Occipital lobe (tissue), 3 donors: Measurements from ENCODE around the gene SAA1. TPM values are rescaled to one million over a fixed set of nuclear protein-coding genes. Genes with fewer than 3 reads are reported as not detected.

Experiments used
- DNase-seq: peaks from one replicate; lab custom pipeline; 2025; lab: John Stamatoyannopoulos, UW
- small RNA-seq: library from RNA; depleted of rRNA; stranded (forward); fragments of <200 nt; gene quantifications from one replicate; pipeline ENCODE3, GENCODE V24; 2014
- total RNA-seq: library from RNA; depleted of rRNA; stranded (reverse); fragments of >200 nt; gene quantifications from one replicate; pipeline ENCODE4 v1.2.3, GENCODE V29; 2014

Gene SAA1
- total RNA-seq, 1 donor from 2014 or later: not detected

DNA sequence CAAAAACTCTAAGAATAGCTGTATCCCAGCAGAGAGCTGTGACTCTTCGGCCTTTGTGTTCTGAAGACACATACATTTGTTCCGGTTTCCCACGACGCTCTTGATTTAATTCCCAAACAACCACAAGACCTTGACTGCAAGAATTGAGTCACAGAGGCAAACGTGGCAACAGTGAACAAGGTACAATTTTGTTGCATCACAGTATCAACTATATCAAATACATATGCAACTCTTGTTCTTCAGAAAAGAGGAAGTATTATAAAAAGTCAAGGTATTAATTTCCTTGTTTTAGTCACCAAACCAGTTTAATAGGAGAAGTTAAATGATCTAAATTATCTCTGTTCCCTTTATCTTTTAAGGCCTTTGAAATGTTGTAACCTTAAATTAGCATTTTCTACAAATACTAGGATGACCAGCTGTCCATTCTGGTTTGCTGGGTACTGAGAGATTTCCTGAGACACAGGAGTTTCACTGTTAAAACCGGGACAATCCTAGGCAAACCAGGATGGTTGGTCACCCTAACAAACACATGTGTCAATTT lies 44.8 kb downstream of the SAA1 start:
- no peak for DNase-seq

DNA sequence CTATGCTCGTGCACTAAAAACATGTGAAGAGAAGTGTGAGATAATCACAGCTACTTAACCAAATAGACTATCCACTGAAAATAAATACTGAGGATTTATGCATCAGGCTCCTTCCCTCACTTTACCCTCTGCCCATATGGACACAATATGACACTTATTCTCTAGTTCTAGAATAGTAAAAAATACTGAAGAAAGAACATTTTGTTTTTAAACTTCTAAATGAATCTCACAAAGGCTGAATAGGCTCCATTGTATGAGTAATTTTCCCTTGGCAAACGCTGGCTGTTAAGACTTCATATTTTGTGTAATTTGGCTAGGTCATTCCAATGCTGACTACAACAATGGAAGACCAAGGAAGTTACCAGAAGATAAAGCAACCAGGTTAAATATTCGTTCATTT lies 45.9 kb downstream of the SAA1 start:
- DNase-seq: no peak

DNA sequence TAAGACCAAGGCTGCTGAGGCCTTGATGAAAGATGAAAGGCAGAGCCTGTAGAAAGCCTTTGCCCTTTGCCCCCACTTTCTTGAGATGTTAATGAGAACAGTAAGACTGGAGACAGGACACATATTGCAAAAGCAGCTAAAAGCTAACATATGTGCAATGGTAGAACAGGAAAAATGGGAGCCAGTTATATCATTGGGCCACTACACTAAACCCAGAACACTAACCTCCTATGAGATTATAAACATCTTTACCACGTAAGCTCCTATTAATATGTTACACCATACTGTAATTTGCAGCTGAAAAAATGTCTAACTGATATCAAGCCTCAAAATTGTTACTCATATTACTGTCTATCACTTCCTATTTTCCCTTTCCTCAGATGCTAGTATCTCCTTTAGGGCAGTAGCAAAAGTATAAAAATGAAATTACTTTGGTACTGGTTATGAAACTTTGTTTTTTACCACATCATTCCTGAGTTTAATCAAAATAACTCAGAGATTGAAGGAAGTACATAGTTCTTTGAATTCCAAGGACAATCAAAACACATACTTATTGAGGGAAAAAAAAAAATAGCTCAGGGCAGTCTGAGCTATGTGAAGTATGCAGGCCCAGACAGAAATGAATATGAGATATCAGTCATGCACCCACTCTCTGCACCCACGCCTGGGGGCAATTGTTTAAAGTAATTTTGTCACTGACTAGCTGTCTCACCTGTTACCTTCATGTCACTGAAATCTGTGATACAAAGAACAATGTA lies 46.8 kb downstream of the SAA1 start:
- no peak for DNase-seq

DNA sequence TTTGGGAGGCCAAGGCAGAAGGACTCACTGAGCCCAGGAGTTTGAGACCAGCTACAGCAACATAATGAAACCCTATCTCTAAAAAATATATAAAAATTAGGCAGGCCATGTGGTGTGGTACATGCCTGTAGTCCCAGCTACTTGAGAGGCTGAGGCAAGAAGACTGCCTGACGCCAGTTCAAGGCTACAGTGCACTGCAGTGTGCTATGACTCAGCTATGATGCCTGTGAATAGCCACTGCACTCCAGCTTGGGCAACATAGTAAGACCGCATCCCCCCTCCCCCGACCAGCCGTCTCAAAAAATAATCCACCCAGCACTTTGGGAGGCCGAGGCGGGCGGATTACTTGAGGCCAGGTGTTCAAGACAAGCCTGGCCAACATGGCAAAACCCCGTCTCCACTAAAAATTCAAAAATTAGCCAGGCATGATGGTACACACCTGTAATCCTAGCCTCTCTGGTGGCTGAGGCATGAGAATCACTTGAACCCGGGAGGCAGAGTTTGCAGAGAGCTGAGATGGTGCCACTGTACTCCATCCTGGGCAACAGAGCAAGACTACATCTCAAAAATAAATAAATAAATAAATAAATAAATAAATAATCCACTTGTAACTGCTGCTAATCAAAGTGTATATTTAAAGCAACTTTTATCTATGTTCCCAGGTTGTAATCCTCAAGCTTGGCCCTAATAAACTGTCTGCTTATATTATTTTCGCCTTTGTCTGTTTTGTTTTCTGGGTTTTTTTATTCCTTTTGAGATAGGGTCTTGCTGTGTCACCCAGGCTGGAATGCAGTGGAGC lies 48.1 kb downstream of the SAA1 start:
- no peak for DNase-seq

DNA sequence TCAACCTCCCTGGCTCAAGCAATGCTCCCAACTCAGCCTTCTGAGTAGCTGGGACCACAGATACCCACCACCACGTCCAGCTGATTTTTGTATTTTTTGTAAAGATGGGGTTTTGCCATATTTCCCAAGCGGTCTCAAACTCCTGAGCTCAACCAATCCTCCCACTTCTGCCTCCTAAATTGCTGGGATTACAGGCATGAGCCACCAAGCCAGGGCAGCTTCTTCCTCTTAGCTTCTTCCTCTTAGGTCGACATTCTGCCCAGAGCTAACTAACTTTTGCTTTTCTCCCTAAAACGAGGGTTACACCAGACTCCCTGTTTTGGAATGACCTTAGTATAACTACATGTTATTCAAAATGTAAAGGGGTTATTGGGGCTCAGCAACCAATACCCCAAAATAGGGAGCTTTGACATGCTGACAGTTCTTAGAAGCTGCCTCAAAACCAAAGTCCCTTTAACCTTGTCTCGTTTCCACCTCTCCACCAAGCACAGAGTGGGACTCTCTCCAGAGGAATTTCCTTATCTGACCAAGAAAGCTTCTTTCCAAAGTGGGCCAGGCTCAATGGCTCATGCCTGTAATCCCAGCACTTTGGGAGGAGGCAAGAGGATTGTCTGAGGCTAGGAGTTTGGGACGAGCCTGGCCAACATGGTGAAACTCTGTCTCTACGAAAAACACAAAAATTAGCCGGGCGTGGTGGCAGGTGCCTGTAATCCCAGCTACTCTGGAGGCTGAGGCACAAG lies 48.9 kb downstream of the SAA1 start:
- DNase-seq: no peak

DNA sequence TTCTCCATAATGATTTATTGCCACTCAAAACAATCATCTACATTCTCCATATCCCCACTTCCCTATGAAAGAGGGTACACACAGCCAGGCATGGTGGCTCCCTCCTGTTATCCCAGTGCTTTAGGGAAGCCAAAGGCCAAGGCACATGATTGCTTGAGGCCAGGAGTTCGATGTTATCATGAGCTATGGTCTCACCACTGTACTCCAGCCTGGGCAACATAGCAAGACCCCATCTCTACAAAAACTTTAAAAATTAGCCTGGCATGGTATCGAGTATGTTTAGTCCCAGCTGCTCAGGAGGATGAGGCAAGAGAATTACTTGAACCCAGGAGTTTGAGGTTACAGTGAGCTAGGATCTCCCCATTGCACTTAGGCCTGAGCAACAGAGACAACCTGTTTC lies 49.8 kb downstream of the SAA1 start:
- DNase-seq: no peak

DNA sequence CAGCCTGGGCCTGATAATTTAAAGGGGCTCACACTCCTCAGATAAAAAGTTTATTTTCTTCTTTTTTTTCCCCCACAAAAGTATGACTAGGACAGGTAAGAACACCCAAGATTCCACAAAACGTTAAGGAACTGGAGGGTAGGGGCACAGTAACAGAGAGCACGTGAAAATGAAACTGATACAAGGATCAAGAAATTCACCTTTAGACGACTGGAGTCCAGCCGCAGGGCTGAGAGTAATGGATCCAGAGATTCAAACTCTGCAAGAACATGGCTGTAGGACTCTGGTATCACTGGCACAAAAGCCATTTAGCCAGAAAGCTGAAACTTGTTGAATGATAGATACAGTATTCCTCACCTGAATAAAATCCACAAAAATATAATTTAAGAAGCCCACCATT lies 51.5 kb downstream of the SAA1 start:
- no peak for DNase-seq

Small RNA genes lying within 50 kb of the gene (small RNA-seq; reads per million reads assigned to genes)
- gene RNA5SP333 (not detected), gene RNA5SP334 (not detected)

Other genes starting within 250 kb of the SAA1 start
- gene TPH1, start 220.0 kb upstream of the SAA1 start, total RNA-seq: 0.47 TPM
- 31.4 TPM for gene SAAL1, start 160.2 kb upstream of the SAA1 start, total RNA-seq
- not detected for gene MRGPRX3, start 133.7 kb upstream of the SAA1 start, total RNA-seq
- not detected for gene MRGPRX4, start 93.4 kb upstream of the SAA1 start, total RNA-seq
- not detected for gene SAA4, start 29.5 kb upstream of the SAA1 start, total RNA-seq
- 0.31 TPM for gene SAA2, start 17.6 kb upstream of the SAA1 start, total RNA-seq
- gene HPS5, start 55.9 kb downstream of the SAA1 start, total RNA-seq: 126 TPM
- gene GTF2H1, start 56.3 kb downstream of the SAA1 start, total RNA-seq: 84.2 TPM
- 119 TPM for gene LDHA, start 128.3 kb downstream of the SAA1 start, total RNA-seq
- not detected for gene LDHC, start 146.1 kb downstream of the SAA1 start, total RNA-seq
- gene LDHAL6A, start 189.6 kb downstream of the SAA1 start, total RNA-seq: 0.62 TPM